PFSK-1 (cell line): Measurements from ENCODE around the gene APEH.

Experiments
- POLR2AphosphoS5 ChIP-seq: IDR thresholded peaks from 2 replicates; pipeline ENCODE4 v1.6.1; 2012; ENCODE audit warnings: low read depth, mild to moderate bottlenecking, control low read depth, low read length, moderate library complexity
- REST ChIP-seq, 2 experiments: IDR thresholded peaks; 2 replicates each; pipeline versions ENCODE4 v1.6.1 to v1.8.0; 2011 to 2012; ENCODE audit warnings: low read depth in 2 of 2, low read length in 2 of 2, control low read depth in 1 of 2, inconsistent platforms in 1 of 2, mild to moderate bottlenecking in 1 of 2, moderate library complexity in 1 of 2; ENCODE audit not compliant: insufficient read depth in 1 of 2
- TAF1 ChIP-seq: IDR thresholded peaks from 2 replicates; pipeline ENCODE4 v1.6.1; 2012; ENCODE audit warnings: low read length, control low read depth, borderline replicate concordance; ENCODE audit not compliant: insufficient read depth

GRCh38 chr3:49707113-49707480, 32.9 kb downstream of the APEH start:
- TF ChIP-seq POLR2AphosphoS5 (no peak), REST (IDR thresholded peaks at IDR 0.05; ENCODE audit: insufficient read depth in 1 of 2, low read depth in 2 of 2, low read length in 2 of 2) (no peak), TAF1 (no peak)
